Smooth muscle cell (in vitro differentiated cells): ENCODE data around the gene SENP1. TPM values are rescaled to one million over a fixed set of nuclear protein-coding genes. Genes with fewer than 3 reads are reported as not detected.

Experiments used
- DNase-seq: peaks from one replicate; lab custom pipeline; 2025; ENCODE audit not compliant: unreplicated experiment; lab: John Stamatoyannopoulos, UW
- H2AFZ ChIP-seq: fragments of 200-600 bp; sonication (generic); 2 replicates; pipeline ENCODE4 v1.6.0; 2016; ENCODE audit warnings: antibody characterized with exemption, low read depth, mild to moderate bottlenecking
- H3F3A ChIP-seq: fragments of 200-600 bp; sonication (generic); 2 replicates; pipeline ENCODE4 v1.6.0; 2017; ENCODE audit warnings: antibody characterized with exemption, low read depth
- H3K27ac ChIP-seq: fragments of 200-600 bp; sonication (generic); 2 replicates; pipeline ENCODE4 v1.5.1; 2016; ENCODE audit warnings: low read depth, mild to moderate bottlenecking
- H3K27me3 ChIP-seq: fragments of 200-600 bp; sonication (generic); 2 replicates; pipeline ENCODE4 v1.6.1; 2016; ENCODE audit warnings: low read depth, mild to moderate bottlenecking
- H3K36me3 ChIP-seq: fragments of 200-600 bp; sonication (generic); 2 replicates; pipeline ENCODE4 v1.5.1; 2016; ENCODE audit warnings: low read depth
- H3K4me1 ChIP-seq: fragments of 200-600 bp; sonication (generic); 2 replicates; pipeline ENCODE4 v1.5.1; 2016; ENCODE audit warnings: low read depth
- H3K4me2 ChIP-seq: fragments of 200-600 bp; sonication (generic); 2 replicates; pipeline ENCODE4 v1.6.0; 2016; ENCODE audit warnings: mild to moderate bottlenecking
- H3K4me3 ChIP-seq: fragments of 200-600 bp; sonication (generic); 2 replicates; pipeline ENCODE4 v1.5.1; 2016; ENCODE audit warnings: mild to moderate bottlenecking
- H3K79me2 ChIP-seq: fragments of 200-600 bp; sonication (generic); 2 replicates; pipeline ENCODE4 v1.6.0; 2016; ENCODE audit warnings: low read depth, mild to moderate bottlenecking
- H3K9ac ChIP-seq: fragments of 200-600 bp; sonication (generic); 2 replicates; pipeline ENCODE4 v1.6.0; 2016; ENCODE audit warnings: low read depth
- H3K9me3 ChIP-seq: fragments of 200-600 bp; sonication (generic); replicated peaks from 2 replicates; pipeline ENCODE4 v1.5.1; 2016; ENCODE audit warnings: low read depth
- H4K20me1 ChIP-seq: fragments of 200-600 bp; sonication (generic); 2 replicates; pipeline ENCODE4 v1.6.0; 2016; ENCODE audit warnings: low read depth
- CTCF ChIP-seq: fragments of 200-600 bp; sonication (generic); IDR thresholded peaks from 2 replicates; pipeline ENCODE4 v1.5.1; 2017; ENCODE audit warnings: borderline replicate concordance, mild to moderate bottlenecking, antibody characterized with exemption; ENCODE audit not compliant: insufficient read depth, poor library complexity, severe bottlenecking
- WGBS: methylation state at CpG from one replicate; pipeline ENCODE4 v1.1.7; 2016; ENCODE audit warnings: low lambda C conversion rate; 5-methylcytosine and 5-hydroxymethylcytosine counted together
- polyA plus RNA-seq: library from polyadenylated mRNA; unstranded; fragments of >200 nt; fragmentation: Nextera tagmentation; extraction: Ambion mirVana; gene quantifications from 2 replicates; pipeline ENCODE4 v1.2.1, GENCODE V29; 2016
- total RNA-seq: library from RNA; depleted of rRNA; stranded (reverse); fragments of >200 nt; gene quantifications from 2 replicates; pipeline ENCODE4 v1.2.3, GENCODE V29; 2014

SENP1 gene
- total and polyA plus RNA-seq, 2 experiments from 2014 or later: 6.7 to 25.8 TPM

- DNase-seq: no peak
- Histone ChIP-seq H3F3A (no peaks in the 10 kb centered on the region), H3K4me3 (no peak overlapping the region), H3K79me2 (no peaks in the 10 kb centered on the region), H3K4me2 (no peak overlapping the region), H3K36me3 (no peaks in the 10 kb centered on the region), H3K9ac (no peak overlapping the region), H2AFZ (no peak overlapping the region), H3K27me3 (no peaks in the 10 kb centered on the region), H3K9me3 (no peaks in the 10 kb centered on the region), H3K27ac (no peak overlapping the region), H4K20me1 (no peaks in the 10 kb centered on the region), H3K4me1 (peaks cover 19% of the 10 kb centered on the region)
- no peak for TF ChIP-seq CTCF
- 59% methylated on average over 5 of the region's 5 CpGs for WGBS
These were observed 77.1 kb downstream of the SENP1 start for GRCh38 chr12:48028541-48029431.

GRCh38 chr12:48027183-48028002 is 78.5 kb downstream of the SENP1 start:
- Histone ChIP-seq H3K27ac (no peak overlapping the region), H3K4me1 (peaks cover 33% of the 10 kb centered on the region), H4K20me1 (no peaks in the 10 kb centered on the region), H3K4me3 (no peak overlapping the region), H3K4me2 (no peak overlapping the region), H3F3A (no peaks in the 10 kb centered on the region), H3K79me2 (no peaks in the 10 kb centered on the region), H3K27me3 (peaks cover 8% of the 10 kb centered on the region), H2AFZ (no peak overlapping the region), H3K36me3 (no peaks in the 10 kb centered on the region), H3K9me3 (no peaks in the 10 kb centered on the region), H3K9ac (no peak overlapping the region)
- no peak for DNase-seq
- 78% methylated on average over 18 of the region's 18 CpGs for WGBS
- TF ChIP-seq CTCF: no peak

- 84% methylated on average over 7 of the region's 7 CpGs for WGBS
- no peaks in the 10 kb centered on the region for H3F3A ChIP-seq
- H3K9ac ChIP-seq: no peak overlapping the region
- H3K27me3 ChIP-seq: peaks cover 18% of the 10 kb centered on the region
- no peak overlapping the region for H2AFZ ChIP-seq
- no peak overlapping the region for H3K4me2 ChIP-seq
- no peaks in the 10 kb centered on the region for H3K79me2 ChIP-seq
- peaks cover 43% of the 10 kb centered on the region for H3K4me1 ChIP-seq
- DNase-seq: no peak
- H3K4me3 ChIP-seq: no peak overlapping the region
- no peaks in the 10 kb centered on the region for H3K9me3 ChIP-seq
- H3K36me3 ChIP-seq: no peaks in the 10 kb centered on the region
- no peak overlapping the region for H3K27ac ChIP-seq
- H4K20me1 ChIP-seq: no peaks in the 10 kb centered on the region
- no peak for TF ChIP-seq CTCF
These were observed 79.6 kb downstream of the SENP1 start for GRCh38 chr12:48026060-48026827.
